A549 (cell line): Measurements from ENCODE around the gene PHOX2A. TPM values are rescaled to one million over a fixed set of nuclear protein-coding genes. Genes with fewer than 3 reads are reported as not detected.
A peak's percentile ranks its signal among the peaks of the same experiment; 100 is the strongest.
"Not testable (repeated sequence)": the region's sequence is repeated elsewhere in the genome, so short reads cannot be mapped to it uniquely, and the experiment has no call there.

Source experiments
- ATAC-seq, 2 experiments: fragments of 200-7000 bp in 1 of 2; fragments of >200 bp in 1 of 2; cut with Nextera tagmentation in 1 of 2; cut with Tn5 transposase in 1 of 2; 3 replicates each; pipeline versions ENCODE4 v1.8.0 to v1.9.1; 2018 to 2020; ENCODE audit warnings: mild to moderate bottlenecking in 1 of 2, moderate library complexity in 1 of 2
- CTCF ChIA-PET: fragments of 300-600 bp; sonication (Branson Sonifier 250); formaldehyde crosslinking; extraction: SDS; loops from one replicate; lab custom pipeline; 2021; ENCODE audit warnings: antibody characterized with exemption, inconsistent platforms; lab: Yijun Ruan, JAX
- POLR2A ChIA-PET: fragments of 350-600 bp; formaldehyde crosslinking; extraction: SDS; loops from one replicate; lab custom pipeline; 2021; ENCODE audit warnings: antibody characterized with exemption, inconsistent platforms; lab: Yijun Ruan, JAX
- DNase-seq, 2 experiments: peaks; one replicate each; pipeline versions ENCODE4 v3.0.0 to v3.0.0-alpha.2; 2011 to 2016; ENCODE audit warnings: low read depth in 1 of 2, low spot score in 1 of 2
- FAIRE-seq: peaks from 2 replicates; lab custom pipeline; 2011; peaks lifted over from hg19 to GRCh38; lab: Jason Lieb, UNC
- H3K27ac ChIP-seq, 2 experiments: fragments of >200 bp; sonication (Bioruptor Twin); formaldehyde crosslinking; 3 replicates each; pipeline ENCODE4 v1.5.1; 2016 to 2017
- H3K4me1 ChIP-seq: fragments of >200 bp; sonication (Bioruptor Twin); formaldehyde crosslinking; 3 replicates; pipeline ENCODE4 v1.6.1; 2016
- H3K4me2 ChIP-seq: fragments of >200 bp; sonication (Bioruptor Twin); formaldehyde crosslinking; 3 replicates; pipeline ENCODE4 v1.6.1; 2016
- H3K4me3 ChIP-seq: fragments of >200 bp; sonication (Bioruptor Twin); formaldehyde crosslinking; 3 replicates; pipeline ENCODE4 v1.5.1; 2016
- H3K9me3 ChIP-seq: fragments of >200 bp; sonication (Bioruptor Twin); formaldehyde crosslinking; 3 replicates; pipeline ENCODE4 v1.6.1; 2016
- BCL3 ChIP-seq: fragments of >200 bp; sonication (Bioruptor Twin); formaldehyde crosslinking; IDR thresholded peaks from 3 replicates; pipeline ENCODE4 v1.6.1; 2016
- BHLHE40 ChIP-seq: IDR thresholded peaks from 2 replicates; pipeline ENCODE4 v1.6.1; 2012; ENCODE audit warnings: low read depth, low read length, inconsistent platforms
- CEBPB ChIP-seq, 2 experiments: fragments of >200 bp in 1 of 2; sonication (Bioruptor Twin) in 1 of 2; formaldehyde crosslinking in 1 of 2; IDR thresholded peaks; 2 replicates each; pipeline ENCODE4 v1.6.1; 2012 to 2016
- CHD4 ChIP-seq: fragments of 200-600 bp; sonication (generic); IDR thresholded peaks from 2 replicates; pipeline ENCODE4 v1.6.1; 2016; ENCODE audit warnings: antibody characterized with exemption, mild to moderate bottlenecking, borderline replicate concordance
- FOXS1 ChIP-seq: fragments of 250-450 bp; sonication (Bioruptor Pico); IDR thresholded peaks from 2 replicates; pipeline ENCODE4 v1.5.0; 2020; ENCODE audit warnings: mild to moderate bottlenecking, moderate library complexity
- HES2 ChIP-seq: fragments of >200 bp; sonication (Bioruptor Twin); formaldehyde crosslinking; IDR thresholded peaks from 2 replicates; pipeline ENCODE4 v1.6.1; 2016
- HOXA7 ChIP-seq: fragments of 250-450 bp; sonication (Bioruptor Pico); IDR thresholded peaks from 2 replicates; pipeline ENCODE4 v1.5.0; 2020; ENCODE audit warnings: mild to moderate bottlenecking, moderate library complexity
- KDM5A ChIP-seq: fragments of 200-600 bp; sonication (generic); IDR thresholded peaks from 2 replicates; pipeline ENCODE4 v1.6.1; 2016; ENCODE audit warnings: antibody characterized with exemption, mild to moderate bottlenecking
- RARB ChIP-seq: fragments of 250-450 bp; sonication (Bioruptor Pico); IDR thresholded peaks from 2 replicates; pipeline ENCODE4 v1.8.0; 2021; ENCODE audit warnings: mild to moderate bottlenecking, moderate library complexity
- REST ChIP-seq: fragments of 200-600 bp; sonication (generic); IDR thresholded peaks from 2 replicates; pipeline ENCODE4 v1.6.1; 2016; ENCODE audit warnings: antibody characterized with exemption, mild to moderate bottlenecking, moderate library complexity
- SMC3 ChIP-seq: fragments of >200 bp; sonication (Bioruptor Twin); formaldehyde crosslinking; IDR thresholded peaks from 3 replicates; pipeline ENCODE4 v1.6.1; 2018; ENCODE audit warnings: inconsistent platforms
- TFCP2L1 ChIP-seq: fragments of 250-450 bp; sonication (Bioruptor Pico); IDR thresholded peaks from 2 replicates; pipeline ENCODE4 v1.5.0; 2021; ENCODE audit warnings: mild to moderate bottlenecking
- USF2 ChIP-seq: fragments of 450-650 bp; IDR thresholded peaks from 2 replicates; pipeline ENCODE4 v1.6.1; 2014; ENCODE audit warnings: antibody characterized with exemption
- ZNF302 ChIP-seq: fragments of 250-450 bp; sonication (Bioruptor Pico); IDR thresholded peaks from 2 replicates; pipeline ENCODE4 v1.9.0; 2021; ENCODE audit warnings: inconsistent platforms, mild to moderate bottlenecking, moderate library complexity
- WGBS: methylation state at CpG from one replicate; pipeline ENCODE4 v1.1.6; 2017; ENCODE audit errors: missing lambda C conversion rate; 5-methylcytosine and 5-hydroxymethylcytosine counted together
- polyA plus RNA-seq, 4 experiments: library from polyadenylated mRNA; depleted of rRNA in 3 of 4; stranded (reverse); fragments of >200 nt; fragmentation: RNase III in 1 of 4; extraction: RNeasy Plus Mini Kit Qiagen cat#74134 plus additional on column Dnase treatment in 1 of 4; gene quantifications; 2 replicates in 3 of 4; 3 replicates in 1 of 4; pipeline ENCODE4 v1.2.3, GENCODE V29; 2011 to 2017

The PHOX2A gene
- polyA plus RNA-seq, 2 of the 4 experiments (the other 2 are of a cell fraction), result not detected

GRCh38 chr11:72203163-72203562, 40.8 kb downstream of the PHOX2A start:
- H3K4me1 ChIP-seq, result no peaks in the 10 kb centered on the region
- TF ChIP-seq ZNF302 (no peak), FOXS1 (CRISPR knock-in tag) (no peak), HES2 (no peak), KDM5A (no peak), CHD4 (no peak), USF2 (no peak), CEBPB (IDR thresholded peaks at IDR 0.05) (no peak), SMC3 (no peak), REST (no peak), HOXA7 (CRISPR knock-in tag) (no peak)
- TF ChIP-seq, all 56 proteins: peak for 0
- ChIA-PET POLR2A (no interaction called here), CTCF (interaction anchor here (2.0 kb wide), 1 partner anchor 20 kb away, joined by 6 read pairs; no protein-coding TSS in a partner anchor)
- DNase-seq, result no peak
- Histone ChIP-seq H3K4me2 (no peak overlapping the region), H3K4me3 (no peak overlapping the region), H3K27ac (no peak overlapping the region), H3K9me3 (no peaks in the 10 kb centered on the region)
- no peak for ATAC-seq
- no peak for FAIRE-seq
- WGBS, result 48% methylated on average over 2 of the region's 2 CpGs

- no peaks in the 10 kb centered on the region for H3K9me3 ChIP-seq
- TF ChIP-seq BCL3 (no peak), SMC3 (no peak), TFCP2L1 (no peak), BHLHE40 (no peak), RARB (CRISPR knock-in tag) (no peak)
- H3K4me2 ChIP-seq, result no peak overlapping the region
- H3K4me1 ChIP-seq, result no peaks in the 10 kb centered on the region
- 92% methylated on average over 6 of the region's 6 CpGs for whole genome bisulfite sequencing
- ChIA-PET CTCF (interaction anchor here (0.5 to 2.0 kb wide), 2 partner anchors 19 to 35 kb away, joined by 3 to 6 read pairs; no protein-coding TSS in a partner anchor), POLR2A (no interaction called here)
- DNase-seq (no peak), FAIRE-seq (no peak), ATAC-seq (no peak)
- no peak overlapping the region for H3K4me3 ChIP-seq
- H3K27ac ChIP-seq, result no peak overlapping the region
Observed at GRCh38 chr11:72202571-72202970, 41.4 kb downstream of the PHOX2A start.

- H3K27ac ChIP-seq, H3K4me1 ChIP-seq, H3K4me2 ChIP-seq, H3K9me3 ChIP-seq, DNase-seq, CTCF ChIA-PET, POLR2A ChIA-PET, H3K4me3 ChIP-seq, ATAC-seq: not testable (repeated sequence)
- WGBS, result 92% methylated on average over 43 of the region's 43 CpGs
- peak; percentile 99 for FAIRE-seq
Observed at GRCh38 chr11:72201445-72201844, 42.5 kb downstream of the PHOX2A start.
